ENCODE results near the gene AP1G2.

DNA sequence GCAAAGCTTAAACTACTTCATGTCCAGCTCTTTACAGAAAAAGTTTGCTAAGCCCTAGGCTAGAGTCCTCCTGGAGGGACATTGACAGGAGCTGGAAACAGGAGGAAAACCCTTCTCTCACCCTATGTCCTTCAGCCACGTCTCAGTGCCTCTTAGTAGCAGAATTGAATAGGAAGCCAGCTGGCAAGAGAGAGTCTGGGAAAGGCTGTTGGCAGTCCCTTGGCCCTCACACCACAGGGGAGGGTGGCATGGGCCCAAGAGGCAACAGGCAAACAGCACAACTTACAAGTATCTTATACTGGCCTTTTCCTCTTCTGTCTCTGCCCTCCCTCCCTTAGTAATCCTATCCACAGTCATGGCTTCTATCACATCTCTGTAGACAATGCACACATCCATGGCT, 40.9 kb upstream of the AP1G2 start:
- no peak for TF ChIP-seq EZH2 (IDR thresholded peaks at IDR 0.05)
- TF ChIP-seq POLR2A (IDR thresholded peaks at IDR 0.05; ENCODE audit: borderline replicate concordance, extremely low read depth, insufficient read depth, insufficient read length): no peak
- no peak for TF ChIP-seq CTCF (IDR thresholded peaks at IDR 0.05 in 2 of 3, conservative IDR thresholded peaks at IDR 0.05 in 1 of 3; ENCODE audit: borderline replicate concordance in 1 of 3, insufficient read depth in 1 of 3, low read depth in 2 of 3, low read length in 2 of 3)
- TF ChIP-seq RAD21 (IDR thresholded peaks at IDR 0.05; ENCODE audit: low read depth): no peak
- no peak for TF ChIP-seq POLR2AphosphoS5 (IDR thresholded peaks at IDR 0.05; ENCODE audit: low read depth, low read length)
- no peak for TF ChIP-seq EZH2phosphoT487 (IDR thresholded peaks at IDR 0.05; ENCODE audit: borderline replicate concordance)
- no peak for TF ChIP-seq SRF (IDR thresholded peaks at IDR 0.05; ENCODE audit: low read depth)
- TF ChIP-seq, protein P1, sequence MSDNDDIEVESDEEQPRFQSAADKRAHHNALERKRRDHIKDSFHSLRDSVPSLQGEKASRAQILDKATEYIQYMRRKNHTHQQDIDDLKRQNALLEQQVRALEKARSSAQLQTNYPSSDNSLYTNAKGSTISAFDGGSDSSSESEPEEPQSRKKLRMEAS (IDR thresholded peaks at IDR 0.05): no peak
- no peak for TF ChIP-seq FOSL1 (IDR thresholded peaks at IDR 0.05; ENCODE audit: low read depth)
- TF ChIP-seq ZBTB33 (IDR thresholded peaks at IDR 0.05; ENCODE audit: extremely low read depth, insufficient replicate concordance, low read length): no peak
- no peak for TF ChIP-seq TCF7L2 (IDR thresholded peaks at IDR 0.05; ENCODE audit: borderline replicate concordance, extremely low read depth, insufficient read depth, insufficient read length)
